KMS-11 (cell line): ENCODE measurements around the gene PIEZO2.

ENCODE experiments used
- H2AFZ ChIP-seq: fragments of 200-600 bp; sonication (generic); 2 replicates; pipeline ENCODE4 v1.6.1; 2016; ENCODE audit warnings: antibody characterized with exemption, mixed run types, low read depth
- H3K27ac ChIP-seq: fragments of 200-600 bp; sonication (generic); 2 replicates; pipeline ENCODE4 v1.6.1; 2016; ENCODE audit warnings: mild to moderate bottlenecking, mixed run types
- H3K27me3 ChIP-seq: fragments of 200-600 bp; sonication (generic); 2 replicates; pipeline ENCODE4 v1.6.1; 2017; ENCODE audit warnings: mild to moderate bottlenecking, low read depth, mixed run types, moderate library complexity; ENCODE audit not compliant: insufficient read depth
- H3K36me3 ChIP-seq: fragments of 200-600 bp; sonication (generic); 2 replicates; pipeline ENCODE4 v1.6.1; 2017; ENCODE audit warnings: mild to moderate bottlenecking, mixed run types; ENCODE audit not compliant: insufficient read depth
- H3K4me1 ChIP-seq: fragments of 200-600 bp; sonication (generic); 2 replicates; pipeline ENCODE4 v1.6.1; 2016; ENCODE audit warnings: mild to moderate bottlenecking, low read depth, mixed run types; ENCODE audit not compliant: poor library complexity, severe bottlenecking
- H3K4me2 ChIP-seq: fragments of 200-600 bp; sonication (generic); 2 replicates; pipeline ENCODE4 v1.7.0; 2016; ENCODE audit warnings: mild to moderate bottlenecking, mixed run types
- H3K4me3 ChIP-seq: fragments of 200-600 bp; sonication (generic); IDR thresholded peaks from 2 replicates; pipeline ENCODE4 v1.6.1; 2017; ENCODE audit warnings: low read depth, low read length, mixed read lengths; ENCODE audit not compliant: insufficient read depth
- H3K79me2 ChIP-seq: fragments of 200-600 bp; sonication (generic); 2 replicates; pipeline ENCODE4 v1.6.1; 2016; ENCODE audit warnings: low read depth, mixed run types; ENCODE audit not compliant: insufficient read depth
- H3K9ac ChIP-seq: fragments of 200-600 bp; sonication (generic); 2 replicates; pipeline ENCODE4 v1.6.1; 2016; ENCODE audit warnings: mild to moderate bottlenecking, mixed run types
- H4K20me1 ChIP-seq: fragments of 200-600 bp; sonication (generic); 2 replicates; pipeline ENCODE4 v1.6.1; 2016; ENCODE audit warnings: mild to moderate bottlenecking, mixed run types; ENCODE audit not compliant: insufficient read depth
- CTCF ChIP-seq: fragments of 200-600 bp; sonication (generic); conservative IDR thresholded peaks from 2 replicates; pipeline ENCODE4 v1.6.1; 2017; ENCODE audit warnings: low read depth, mild to moderate bottlenecking, antibody characterized with exemption, low read length, moderate library complexity, mixed read lengths

Gene PIEZO2

DNA sequence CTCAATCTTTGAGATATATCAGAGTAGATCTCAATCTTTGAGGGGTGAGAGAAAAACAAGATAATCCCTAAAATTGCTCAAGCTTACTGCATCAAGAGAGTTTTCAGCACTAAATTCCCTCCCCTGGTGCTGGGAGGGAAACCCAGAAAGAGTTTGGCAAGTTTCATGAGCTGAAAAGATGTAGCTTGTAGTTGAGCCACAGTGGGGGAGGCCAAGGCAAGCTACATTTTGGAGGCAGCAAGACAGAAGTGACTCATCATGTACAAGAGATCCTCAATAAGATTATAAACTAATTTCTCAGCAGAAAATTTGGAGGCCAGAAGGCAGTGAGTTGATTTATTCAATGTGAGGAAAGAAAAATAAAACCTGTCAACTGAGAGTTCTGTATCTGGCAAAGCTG lies 308.2 kb downstream of the PIEZO2 start:
- H3K36me3 ChIP-seq = no peaks in the 10 kb centered on the region
- no peak overlapping the region for H3K27ac ChIP-seq
- no peaks in the 10 kb centered on the region for H3K79me2 ChIP-seq
- no peak overlapping the region for H3K4me2 ChIP-seq
- no peak overlapping the region for H3K9ac ChIP-seq
- H3K4me3 ChIP-seq = no peak overlapping the region
- TF ChIP-seq CTCF = no peak
- no peaks in the 10 kb centered on the region for H3K4me1 ChIP-seq
- H3K27me3 ChIP-seq = no peaks in the 10 kb centered on the region
- H2AFZ ChIP-seq = no peak overlapping the region
- H4K20me1 ChIP-seq = no peaks in the 10 kb centered on the region

GRCh38 chr18:10840743-10841142 lies 308.6 kb downstream of the PIEZO2 start:
- Histone ChIP-seq H3K36me3 (no peaks in the 10 kb centered on the region), H2AFZ (no peak overlapping the region), H3K9ac (no peak overlapping the region), H4K20me1 (no peaks in the 10 kb centered on the region), H3K27ac (no peak overlapping the region), H3K79me2 (no peaks in the 10 kb centered on the region), H3K4me1 (no peaks in the 10 kb centered on the region), H3K27me3 (no peaks in the 10 kb centered on the region), H3K4me2 (no peak overlapping the region), H3K4me3 (no peak overlapping the region)
- no peak for TF ChIP-seq CTCF

GRCh38 chr18:10839421-10839820 lies 309.9 kb downstream of the PIEZO2 start:
- H3K4me3 ChIP-seq = no peak overlapping the region
- H3K4me2 ChIP-seq = no peak overlapping the region
- no peak for TF ChIP-seq CTCF
- no peaks in the 10 kb centered on the region for H3K36me3 ChIP-seq
- no peaks in the 10 kb centered on the region for H3K4me1 ChIP-seq
- H3K79me2 ChIP-seq = no peaks in the 10 kb centered on the region
- H4K20me1 ChIP-seq = no peaks in the 10 kb centered on the region
- no peak overlapping the region for H3K9ac ChIP-seq
- H3K27ac ChIP-seq = no peak overlapping the region
- no peak overlapping the region for H2AFZ ChIP-seq
- no peaks in the 10 kb centered on the region for H3K27me3 ChIP-seq

GRCh38 chr18:10838553-10838952 lies 310.8 kb downstream of the PIEZO2 start:
- H3K4me3 ChIP-seq = no peak overlapping the region
- H3K9ac ChIP-seq = no peak overlapping the region
- H4K20me1 ChIP-seq = no peaks in the 10 kb centered on the region
- H2AFZ ChIP-seq = no peak overlapping the region
- H3K79me2 ChIP-seq = no peaks in the 10 kb centered on the region
- H3K36me3 ChIP-seq = no peaks in the 10 kb centered on the region
- H3K4me2 ChIP-seq = no peak overlapping the region
- H3K27me3 ChIP-seq = no peaks in the 10 kb centered on the region
- H3K4me1 ChIP-seq = no peaks in the 10 kb centered on the region
- TF ChIP-seq CTCF = no peak
- H3K27ac ChIP-seq = no peak overlapping the region
